HG03439 (cell line): ENCODE measurements around the gene SERINC2.
"Not testable (repeated sequence)": the region's sequence is repeated elsewhere in the genome, so short reads cannot be mapped to it uniquely, and the experiment has no call there.

Experiments
- ATAC-seq: cut with Tn5 transposase; IDR thresholded peaks from one replicate; pipeline ENCODE4 v1.9.1; 2021; ENCODE audit warnings: mild to moderate bottlenecking, moderate library complexity; ENCODE audit not compliant: unreplicated experiment

Gene SERINC2

GRCh38 chr1:31458287-31458896, 45.4 kb downstream of the SERINC2 start:
- ATAC-seq, result no peak

GRCh38 chr1:31460027-31460426, 47.0 kb downstream of the SERINC2 start:
- no peak for ATAC-seq

- no peak for ATAC-seq
Measured at GRCh38 chr1:31467005-31467674, 54.1 kb downstream of the SERINC2 start.

GRCh38 chr1:31470794-31471315, 57.8 kb downstream of the SERINC2 start:
- no peak for ATAC-seq

GRCh38 chr1:31471452-31472313, 58.7 kb downstream of the SERINC2 start:
- ATAC-seq, result not testable (repeated sequence)

GRCh38 chr1:31472314-31472651, 59.3 kb downstream of the SERINC2 start:
- ATAC-seq, result not testable (repeated sequence)

GRCh38 chr1:31472673-31473072, 59.7 kb downstream of the SERINC2 start:
- not testable (repeated sequence) for ATAC-seq

- not testable (repeated sequence) for ATAC-seq
Measured at GRCh38 chr1:31473508-31473907, 60.5 kb downstream of the SERINC2 start.

- not testable (repeated sequence) for ATAC-seq
Measured at GRCh38 chr1:31474567-31474966, 61.6 kb downstream of the SERINC2 start.

GRCh38 chr1:31476891-31477846, 64.2 kb downstream of the SERINC2 start:
- ATAC-seq, result no peak

- ATAC-seq, result no peak
Measured at GRCh38 chr1:31478167-31478566, 65.2 kb downstream of the SERINC2 start.

- ATAC-seq, result no peak
Measured at GRCh38 chr1:31479811-31480210, 66.8 kb downstream of the SERINC2 start.

GRCh38 chr1:31480426-31480825, 67.4 kb downstream of the SERINC2 start:
- ATAC-seq, result not testable (repeated sequence)

GRCh38 chr1:31482482-31483011, 69.5 kb downstream of the SERINC2 start:
- no peak for ATAC-seq

- ATAC-seq, result no peak
Measured at GRCh38 chr1:31483012-31483946, 70.3 kb downstream of the SERINC2 start.
